Activated CD8-positive, alpha-beta memory T cell treated with anti-CD3 and anti-CD28 coated beads for 36 hours (primary cell): Measurements from ENCODE around the gene DVL1. TPM values are rescaled to one million over a fixed set of nuclear protein-coding genes. Genes with fewer than 3 reads are reported as not detected.
"Not testable (repeated sequence)": the region's sequence is repeated elsewhere in the genome, so short reads cannot be mapped to it uniquely, and the experiment has no call there.

Experiments used
- CTCF ChIA-PET: fragments of 350-600 bp; sonication (Branson Sonifier 250); formaldehyde crosslinking; loops from one replicate; lab custom pipeline; 2021; ENCODE audit warnings: antibody characterized with exemption; lab: Charles Lee
- POLR2A ChIA-PET: fragments of 350-600 bp; sonication (Branson Sonifier 250); formaldehyde crosslinking; loops from one replicate; lab custom pipeline; 2021; ENCODE audit warnings: antibody characterized with exemption; lab: Charles Lee
- total RNA-seq, 2 experiments: library from RNA; stranded (reverse); gene quantifications; one replicate each; pipeline ENCODE4 v1.2.3, GENCODE V29; 2021

The DVL1 gene
- total RNA-seq, result 10 to 100 TPM; 43.8 to 45.2 TPM

DNA sequence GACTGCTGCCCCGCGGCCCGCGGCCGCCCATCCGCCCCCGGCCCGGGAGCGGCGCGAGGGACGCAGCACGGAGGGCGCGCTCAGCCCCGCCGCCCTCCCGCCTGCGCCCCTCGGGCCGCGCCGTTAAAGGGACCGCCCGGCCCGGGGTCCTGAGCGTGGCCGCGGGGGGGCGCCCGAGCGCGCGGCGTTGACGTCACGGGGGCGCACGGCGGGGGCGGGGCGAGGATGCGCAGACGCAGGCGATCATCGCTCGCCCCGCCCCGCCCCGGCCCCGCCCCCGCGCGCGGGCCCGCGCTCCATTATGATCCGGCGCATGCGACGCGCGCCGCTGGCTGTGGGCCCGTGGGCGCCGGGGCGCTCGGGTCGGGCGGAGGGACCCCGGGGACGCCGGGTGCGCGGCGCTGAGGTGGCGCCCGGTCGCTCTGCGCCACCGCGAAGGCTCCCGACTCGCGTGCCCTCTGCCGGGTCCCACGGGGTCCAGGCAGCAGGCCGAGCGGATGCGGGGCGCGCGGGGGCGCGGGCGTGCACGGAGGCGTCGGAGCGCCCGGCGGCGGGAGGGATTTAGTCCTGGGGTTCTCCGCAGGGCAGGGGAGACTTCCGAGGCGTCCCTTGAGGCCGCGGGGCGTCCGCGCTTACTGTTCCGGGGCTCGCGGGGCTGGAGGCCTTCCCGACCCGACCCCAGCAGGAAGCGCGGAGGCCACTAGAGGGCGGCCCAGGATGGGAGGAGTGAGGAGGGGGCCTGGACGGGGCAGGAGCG lies at the start of gene DVL1:
Gene DVL1 (minus strand): TSS at position 163 of the 757 bp plus-strand sequence. CDS start 353 bp downstream, outside the sequence.
- ChIA-PET CTCF (interaction anchor here (2.1 kb wide), 1 partner anchor 22 kb away, joined by 14 read pairs; no protein-coding TSS in a partner anchor), POLR2A (no interaction called here)

DNA sequence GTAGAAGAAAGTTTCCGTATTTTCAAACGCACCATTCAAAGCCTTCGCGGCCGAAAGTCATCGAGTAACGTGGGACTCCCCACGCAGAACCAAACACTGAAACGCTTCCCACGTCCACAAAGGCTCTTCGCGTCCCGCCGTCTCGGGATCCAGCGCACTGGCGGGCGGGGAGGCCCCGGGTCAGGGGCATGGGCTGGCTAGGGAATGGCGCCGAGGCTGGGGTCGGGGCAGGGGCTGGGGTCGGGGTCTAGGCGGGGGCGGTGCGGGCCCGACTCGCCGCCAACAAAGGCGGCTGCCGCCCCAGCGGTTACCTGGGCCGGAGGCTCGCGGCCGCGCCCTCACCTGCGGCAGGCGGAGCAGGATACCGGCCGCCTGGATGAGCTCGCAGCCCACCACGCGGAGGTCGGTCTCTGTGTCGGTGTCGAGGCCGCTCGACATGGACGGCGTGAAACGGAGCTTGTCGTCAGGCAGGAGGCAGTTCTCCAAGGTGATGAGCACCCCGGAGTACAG lies 49.5 kb upstream of the DVL1 start:
- ChIA-PET CTCF (interaction anchor here (0.7 to 1.9 kb wide), 6 partner anchors 9 to 74 kb away, joined by 3 to 8 read pairs (median 4); partner anchors contain the start of genes AURKAIP1 and MRPL20), POLR2A (interaction anchor here (0.6 to 1.4 kb wide), 7 partner anchors 9 to 231 kb away, joined by 3 to 16 read pairs (median 5); partner anchors contain the start of genes AURKAIP1 and MRPL20)

DNA sequence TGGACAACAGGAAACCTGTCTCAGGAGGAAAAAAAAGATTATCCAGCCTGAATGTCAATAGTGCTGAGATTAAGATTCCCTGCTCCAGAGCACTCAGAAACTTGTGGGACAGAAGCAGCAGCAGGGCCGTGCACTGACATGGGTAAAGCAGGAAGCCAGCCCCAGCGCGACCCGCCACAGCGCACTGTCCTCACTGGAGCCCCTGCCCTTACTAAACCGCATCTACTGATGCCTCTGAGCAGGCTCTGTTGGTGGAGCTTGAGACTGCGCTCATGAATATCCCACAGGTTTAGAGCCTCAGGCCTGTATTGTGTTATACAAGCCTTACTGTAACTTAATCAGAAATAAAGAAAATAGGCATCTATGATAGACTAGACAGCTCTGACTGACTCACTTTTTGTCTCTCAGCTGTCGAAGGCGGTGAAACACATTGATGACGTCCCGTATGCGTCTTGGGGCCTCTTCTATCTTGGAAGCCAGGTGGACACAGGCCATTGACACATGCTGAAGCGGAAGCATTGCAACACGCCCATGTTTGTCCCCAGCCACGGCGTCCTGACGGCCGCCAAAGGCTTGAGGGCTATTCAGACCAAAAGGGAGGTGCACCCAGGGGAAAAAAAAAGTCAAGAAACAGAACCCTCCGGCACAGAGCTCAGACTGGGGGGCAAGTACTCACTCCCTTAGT lies 48.8 kb upstream of the DVL1 start:
- ChIA-PET CTCF (interaction anchor here (1.8 kb wide), 1 partner anchor 9 kb away, joined by 7 read pairs; the partner anchor contains the start of gene MRPL20), POLR2A (interaction anchor here (0.6 to 1.4 kb wide), 2 partner anchors 10 to 20 kb away, joined by 6 to 16 read pairs; partner anchors contain the start of gene MRPL20)

DNA sequence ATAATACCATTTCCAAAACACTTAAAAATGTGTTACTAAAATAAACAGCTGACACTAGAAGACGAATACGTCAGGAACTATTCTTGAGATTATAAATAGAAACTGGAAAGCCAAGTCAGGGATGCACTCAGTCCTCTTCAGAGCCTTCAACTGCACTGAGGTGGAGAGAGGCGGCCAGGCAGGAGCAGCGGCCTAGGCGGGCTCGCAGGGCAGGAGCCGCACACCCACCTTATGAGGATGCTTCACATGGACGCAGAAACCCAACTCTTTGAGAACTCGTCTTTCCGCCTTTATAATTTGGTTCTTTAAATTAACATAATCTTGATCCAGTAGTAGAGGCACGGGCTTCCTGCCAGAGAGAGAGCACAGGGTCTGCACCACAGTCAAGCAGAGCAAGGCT lies 45.9 kb upstream of the DVL1 start:
- POLR2A ChIA-PET, result interaction anchor here (0.6 kb wide), 1 partner anchor 116 kb away, joined by 4 read pairs; no protein-coding TSS in a partner anchor

DNA sequence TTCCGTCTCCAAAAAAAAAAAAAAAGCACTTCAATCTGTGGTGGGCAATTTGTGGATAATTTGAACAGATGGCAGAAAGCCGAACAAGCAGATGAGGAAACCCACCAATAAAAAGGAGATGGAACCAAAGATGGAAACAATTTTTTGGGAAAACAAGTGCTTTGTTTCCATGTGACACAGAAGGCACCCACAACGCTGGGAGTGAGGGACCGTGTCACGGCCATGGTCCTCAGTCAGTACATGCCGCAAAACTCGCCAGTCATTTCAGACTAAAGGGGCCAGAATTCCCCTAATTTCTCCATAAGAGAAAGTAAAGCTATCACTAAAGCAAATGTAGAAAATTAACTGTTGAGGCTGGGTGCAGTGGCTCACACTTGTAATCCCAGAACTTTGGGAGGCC lies 44.9 kb upstream of the DVL1 start:
- ChIA-PET CTCF (no interaction called here), POLR2A (no interaction called here)

More for the DNA sequence above, 45.9 kb upstream of the DVL1 start:
- CTCF ChIA-PET, result no interaction called here

DNA sequence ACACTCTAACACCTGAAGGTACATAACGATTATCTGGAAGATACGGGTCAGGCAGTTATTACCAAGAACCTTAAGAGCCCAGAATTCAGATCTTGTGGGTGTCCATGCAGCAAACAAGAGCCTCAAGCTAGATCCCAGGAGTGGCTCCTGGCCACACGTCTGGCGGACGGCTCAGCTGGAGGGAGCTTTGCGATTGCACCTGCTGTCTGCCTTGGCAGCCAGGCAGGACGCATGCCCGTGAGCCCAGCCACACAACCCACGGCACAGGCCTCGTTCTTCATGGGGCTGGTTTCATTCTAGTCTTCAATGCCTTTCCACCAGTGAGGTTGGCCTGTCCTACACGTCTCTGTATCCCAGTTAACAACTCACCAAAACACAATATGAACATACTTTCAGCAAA lies 44.2 kb upstream of the DVL1 start:
- ChIA-PET POLR2A (interaction anchor here (0.5 kb wide), 1 partner anchor 260 kb away, joined by 6 read pairs; no protein-coding TSS in a partner anchor), CTCF (no interaction called here)

DNA sequence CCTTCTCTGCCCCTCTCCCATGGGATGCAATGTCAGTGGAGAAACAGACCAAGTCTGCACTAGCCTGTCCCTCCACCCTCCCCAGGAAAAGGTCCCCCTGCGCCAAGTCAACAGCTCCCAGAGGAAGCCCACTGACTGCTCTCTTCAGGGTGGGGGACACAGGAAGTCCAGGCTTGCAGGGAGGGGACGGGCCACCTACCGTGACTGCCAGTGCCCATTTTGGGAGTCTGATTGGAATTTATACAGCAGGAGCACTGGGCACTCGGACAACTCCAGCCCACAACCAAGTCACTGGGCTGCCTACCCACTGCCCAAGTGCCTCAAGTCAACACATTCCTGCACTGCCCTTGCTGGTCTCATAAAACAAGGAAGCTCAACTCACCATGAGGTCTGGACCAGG lies 43.8 kb upstream of the DVL1 start:
- POLR2A ChIA-PET, result interaction anchor here (0.5 kb wide), 1 partner anchor 260 kb away, joined by 6 read pairs; no protein-coding TSS in a partner anchor
- CTCF ChIA-PET, result no interaction called here

DNA sequence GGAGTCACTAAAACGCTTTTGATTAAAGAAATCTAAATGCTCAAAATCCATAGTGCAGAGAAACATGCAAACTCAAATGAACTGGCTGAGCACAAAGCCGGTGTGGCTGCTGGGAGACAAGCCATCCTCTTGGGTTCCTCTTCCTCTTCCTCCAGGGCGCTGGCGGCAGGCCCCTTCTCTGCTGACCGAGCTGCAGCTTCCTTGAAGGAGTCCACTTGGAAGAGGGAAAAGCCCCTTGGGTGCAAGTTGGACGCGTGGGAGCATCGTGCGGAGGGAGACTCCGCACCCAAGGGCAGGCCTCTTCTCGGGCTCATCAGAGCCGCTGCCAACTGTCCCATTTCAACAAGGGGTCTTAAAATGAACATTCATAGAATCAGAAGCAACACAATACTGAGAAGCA lies 42.0 kb upstream of the DVL1 start:
- CTCF ChIA-PET, result interaction anchor here (0.9 to 1.3 kb wide), 2 partner anchors 9 to 16 kb away, joined by 3 to 5 read pairs; partner anchors contain the start of gene MRPL20
- POLR2A ChIA-PET, result no interaction called here

DNA sequence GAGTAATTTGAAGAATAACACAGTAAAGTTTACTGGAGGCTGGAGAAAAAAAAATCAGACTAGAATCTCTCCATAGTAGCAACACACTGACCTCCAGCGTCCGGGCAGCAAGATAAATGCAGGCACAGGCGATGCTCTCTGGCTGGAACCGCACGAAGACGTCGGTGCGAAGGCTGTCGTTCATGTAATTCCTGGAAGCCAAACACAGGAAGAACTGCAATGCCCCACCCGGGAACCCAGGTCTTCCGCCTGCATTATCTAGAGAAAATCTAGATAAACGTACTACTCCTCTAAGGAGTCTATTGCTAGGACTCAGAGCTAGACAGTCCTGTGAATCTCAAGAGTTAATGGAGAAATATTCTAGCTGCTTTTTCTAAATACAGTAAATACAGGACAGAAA lies 41.5 kb upstream of the DVL1 start:
- CTCF ChIA-PET, result interaction anchor here (0.9 to 1.3 kb wide), 3 partner anchors 10 to 17 kb away, joined by 3 to 5 read pairs (median 3); partner anchors contain the start of gene MRPL20
- POLR2A ChIA-PET, result no interaction called here

DNA sequence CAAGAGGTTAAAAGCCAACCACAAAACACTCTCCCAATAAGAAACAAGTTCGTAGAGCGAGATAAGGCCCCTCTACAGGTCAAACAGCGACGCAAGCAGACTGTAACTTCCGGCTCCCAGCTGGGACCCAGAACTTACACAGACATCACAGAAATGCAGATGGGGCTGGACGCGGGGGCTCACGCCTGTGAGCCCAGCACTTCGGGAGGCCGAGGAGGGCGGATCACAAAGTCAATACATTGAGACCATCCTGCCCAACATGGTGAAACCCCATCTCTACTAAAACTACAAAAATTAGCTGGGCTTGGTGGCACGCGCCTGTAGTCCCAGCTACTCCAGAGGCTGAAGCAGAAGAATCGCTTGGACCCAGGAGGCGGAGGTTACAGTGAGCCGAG lies 38.9 kb upstream of the DVL1 start:
- POLR2A ChIA-PET, result interaction anchor here (1.2 kb wide), 1 partner anchor 11 kb away, joined by 4 read pairs; the partner anchor contains the start of gene CCNL2
- CTCF ChIA-PET, result no interaction called here

DNA sequence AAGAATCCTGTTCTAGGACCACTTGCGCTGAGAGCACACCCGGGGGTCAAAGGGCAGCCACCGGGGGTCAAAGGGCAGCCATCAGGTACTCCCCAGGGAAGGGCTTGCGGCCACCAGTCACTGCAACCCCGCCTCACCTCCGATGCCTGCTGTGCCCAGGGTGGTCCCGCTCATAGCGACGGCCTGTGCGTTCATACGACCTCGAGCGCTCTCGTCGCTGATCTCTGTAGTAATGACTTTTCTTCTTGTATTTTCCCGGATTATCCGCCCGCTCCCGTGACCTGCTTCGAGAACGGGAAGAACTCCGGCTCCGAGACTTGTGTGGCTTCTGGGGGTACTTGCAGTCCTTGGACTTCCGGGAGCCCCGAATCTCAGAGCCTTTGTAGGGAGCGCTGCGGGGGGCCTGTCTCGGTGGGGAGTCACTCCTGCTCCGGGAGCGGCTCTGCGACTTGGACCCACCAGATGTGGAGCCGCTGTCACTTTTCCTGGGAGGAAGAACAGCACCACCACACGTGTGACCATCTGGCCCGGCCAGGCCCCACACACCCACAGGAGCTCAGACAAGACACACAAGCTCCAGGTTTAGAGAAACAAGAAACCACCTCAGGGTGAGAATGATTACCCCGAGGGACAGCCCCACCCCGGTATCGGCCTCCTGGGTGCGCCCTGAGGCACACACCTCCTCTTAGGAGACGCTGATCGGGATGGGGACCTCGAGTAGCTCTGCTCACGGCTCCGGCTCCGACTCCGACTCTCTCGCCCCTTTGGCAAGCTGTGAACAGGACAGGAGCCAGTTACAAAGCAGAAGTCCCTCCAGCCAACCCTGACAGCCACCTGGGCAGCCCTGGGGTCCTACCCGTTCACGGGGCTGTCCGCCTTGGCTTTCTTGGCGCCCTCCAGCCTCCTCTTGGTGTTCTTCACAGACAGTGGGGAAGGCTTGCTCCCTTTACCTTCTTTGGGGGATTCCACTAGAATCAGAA lies 38.2 kb upstream of the DVL1 start:
- ChIA-PET CTCF (no interaction called here), POLR2A (interaction anchor here (1.2 kb wide), 1 partner anchor 12 kb away, joined by 4 read pairs; the partner anchor contains the start of gene CCNL2)

DNA sequence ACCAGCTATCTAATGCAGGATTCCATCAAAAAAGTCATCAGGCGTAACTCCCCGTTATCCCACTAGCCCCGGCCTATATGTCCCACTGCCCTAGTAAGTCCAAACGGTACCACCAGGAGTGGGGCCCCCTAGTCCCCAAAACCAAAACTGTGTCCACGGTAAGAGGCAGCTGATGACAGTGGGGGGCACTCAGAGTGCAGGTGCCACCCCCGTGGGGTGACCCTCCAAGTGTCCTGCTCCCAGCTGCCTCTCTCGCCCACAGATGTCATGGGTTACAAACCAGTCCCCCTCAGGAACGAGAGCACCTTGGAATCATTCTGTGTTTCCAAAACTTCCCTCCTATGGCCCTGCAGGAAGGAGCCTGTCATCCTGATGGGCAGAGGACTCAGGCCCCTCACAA lies 36.7 kb upstream of the DVL1 start:
- POLR2A ChIA-PET, result interaction anchor here (1.3 kb wide), 1 partner anchor 13 kb away, joined by 3 read pairs; the partner anchor contains the start of gene CCNL2

DNA sequence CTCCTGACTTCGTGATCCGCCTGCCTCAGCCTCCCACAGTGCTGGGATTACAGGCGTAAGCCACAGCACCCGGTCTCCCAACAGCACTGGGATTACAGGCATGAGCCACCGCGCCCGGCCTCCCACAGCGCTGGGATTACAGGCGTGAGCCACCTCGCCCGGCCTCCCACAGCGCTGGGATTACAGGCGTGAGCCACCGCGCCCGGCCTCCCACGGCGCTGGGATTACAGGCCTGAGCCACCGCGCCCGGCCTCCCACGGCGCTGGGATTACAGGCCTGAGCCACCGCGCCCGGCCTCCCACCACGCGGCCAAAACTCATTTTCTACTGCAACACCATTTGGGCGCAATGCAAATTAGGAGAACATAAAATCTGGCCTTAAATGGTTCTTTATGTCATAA lies 36.1 kb upstream of the DVL1 start:
- POLR2A ChIA-PET, result interaction anchor here (1.3 kb wide), 1 partner anchor 14 kb away, joined by 3 read pairs; the partner anchor contains the start of gene CCNL2
- CTCF ChIA-PET, result not testable (repeated sequence)

More for the DNA sequence above, 36.7 kb upstream of the DVL1 start:
- CTCF ChIA-PET, result no interaction called here

DNA sequence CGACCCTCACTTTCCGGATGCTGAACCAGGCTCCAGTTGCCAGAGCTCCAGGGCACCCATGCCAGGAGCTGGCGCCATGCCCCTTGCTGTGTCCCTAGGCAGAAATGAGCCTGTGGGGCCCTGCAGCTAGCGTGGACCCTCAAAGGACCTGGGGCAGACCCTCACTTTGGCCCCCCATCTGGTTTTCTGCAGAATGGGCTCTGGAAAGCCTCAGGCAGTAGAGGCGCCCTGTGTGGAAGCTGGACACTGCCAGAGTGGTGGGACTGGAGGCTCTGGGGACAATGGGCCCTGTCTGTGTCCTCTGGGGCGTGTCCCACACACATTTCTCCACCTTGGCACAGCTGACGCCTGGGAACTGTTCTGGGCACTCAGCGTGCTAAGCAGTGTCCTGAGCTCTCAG lies 32.1 kb upstream of the DVL1 start:
- CTCF ChIA-PET, result interaction anchor here (1.1 kb wide), 1 partner anchor 9 kb away, joined by 3 read pairs; no protein-coding TSS in a partner anchor
- POLR2A ChIA-PET, result no interaction called here

DNA sequence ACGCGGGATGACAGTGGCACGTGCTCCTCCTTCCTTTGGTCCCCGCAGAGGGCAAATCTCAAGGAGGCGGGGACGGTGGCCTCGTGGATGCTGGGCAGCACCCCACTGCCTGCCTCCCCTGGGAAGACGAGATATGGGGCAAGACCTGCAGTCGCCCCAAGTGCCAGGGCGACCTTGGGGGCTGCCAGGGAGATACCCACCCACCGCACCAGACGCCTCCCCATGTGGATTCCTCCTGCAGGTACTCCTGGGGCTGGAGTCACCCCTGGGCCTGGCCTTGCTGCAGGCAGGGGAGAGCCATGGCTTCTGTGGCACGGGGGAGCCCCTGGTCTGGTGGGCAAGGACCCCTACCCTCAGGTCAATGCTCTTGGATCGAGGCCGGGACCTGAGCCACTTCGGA lies 31.6 kb upstream of the DVL1 start:
- POLR2A ChIA-PET, result no interaction called here
- CTCF ChIA-PET, result interaction anchor here (1.1 to 1.6 kb wide), 2 partner anchors 9 to 19 kb away, joined by 3 read pairs; no protein-coding TSS in a partner anchor

DNA sequence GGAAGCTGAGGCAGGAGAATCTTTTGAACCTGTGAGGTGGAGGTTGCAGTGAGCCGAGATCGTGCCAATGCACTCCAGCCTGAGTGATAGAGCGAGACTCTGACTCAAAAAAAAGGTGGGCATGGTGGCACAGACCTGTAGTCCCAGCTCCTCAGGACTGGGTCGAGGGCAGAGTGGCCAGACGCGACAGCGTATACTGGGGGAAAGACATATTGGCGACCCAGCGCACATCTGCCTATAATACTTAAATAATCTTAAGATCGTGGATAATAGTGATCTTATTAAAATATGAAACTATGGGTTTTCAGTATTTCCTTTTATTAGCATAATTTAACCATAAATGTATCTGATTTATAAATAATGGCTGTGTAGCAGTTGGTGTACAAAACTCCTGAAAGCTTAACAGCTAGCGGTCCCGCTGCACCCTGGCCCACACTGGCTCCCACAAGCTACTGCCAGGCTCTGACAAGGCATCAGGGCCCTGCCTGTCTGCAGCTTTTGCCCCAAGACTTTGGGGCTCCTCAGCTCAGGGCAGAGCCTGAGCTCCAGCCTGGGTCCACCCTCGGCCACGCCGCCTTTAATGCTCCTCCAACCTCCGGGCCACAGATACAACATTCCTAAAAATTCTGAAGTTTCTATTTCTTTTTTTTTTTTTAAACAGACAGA lies 28.5 kb upstream of the DVL1 start:
- ChIA-PET POLR2A (interaction anchor here (0.6 kb wide), 2 partner anchors 20 to 220 kb away, joined by 3 to 6 read pairs; no protein-coding TSS in a partner anchor), CTCF (interaction anchor here (0.7 to 1.0 kb wide), 2 partner anchors 21 to 24 kb away, joined by 3 read pairs; partner anchors contain the start of gene CCNL2)
